Spinal cord (tissue), 10 donors: ENCODE results near the gene RAI1. TPM values are rescaled to one million over a fixed set of nuclear protein-coding genes. Genes with fewer than 3 reads are reported as not detected.

Source experiments
- DNase-seq, 6 donors: peaks; one replicate each; pipeline versions ENCODE4 v3.0.0 to v3.0.0-alpha.2; 2013 to 2015; ENCODE audit warnings: low spot score in 6 of 6, low read depth in 4 of 6
- H3K27ac ChIP-seq: one replicate; pipeline ENCODE4 v1.5.1; 2013; ENCODE audit warnings: low read depth, low read length, control low read depth
- H3K27me3 ChIP-seq: one replicate; pipeline ENCODE4 v1.6.1; 2013; ENCODE audit warnings: low read length; ENCODE audit not compliant: control insufficient read depth, insufficient read depth
- H3K36me3 ChIP-seq: one replicate; pipeline ENCODE4 v1.6.1; 2013; ENCODE audit warnings: low read length; ENCODE audit not compliant: control insufficient read depth, insufficient read depth
- H3K4me1 ChIP-seq: one replicate; pipeline ENCODE4 v1.6.1; 2013; ENCODE audit warnings: low read length; ENCODE audit not compliant: control insufficient read depth, insufficient read depth
- H3K4me3 ChIP-seq: one replicate; pipeline ENCODE4 v1.5.1; 2013; ENCODE audit warnings: low read depth, low read length, control low read depth
- H3K9me3 ChIP-seq: one replicate; pipeline ENCODE4 v1.6.1; 2013; ENCODE audit warnings: low read length; ENCODE audit not compliant: control insufficient read depth, insufficient read depth
- WGBS: methylation state at CpG from one replicate; pipeline ENCODE4 v1.1.5; 2013; ENCODE audit warnings: missing lambda C conversion rate; ENCODE audit not compliant: insufficient coverage; 5-methylcytosine and 5-hydroxymethylcytosine counted together
- polyA plus RNA-seq, 2 donors: library from polyadenylated mRNA; unstranded; fragments of 120-200 nt; gene quantifications; one replicate each; pipeline ENCODE4 v1.2.1, GENCODE V29; 2013; ENCODE audit not compliant: insufficient read length in 2 of 2
- total RNA-seq, 2 donors: library from RNA; depleted of rRNA in 1 of 2; stranded (reverse); fragments of 120-200 nt in 1 of 2; fragments of >200 nt in 1 of 2; gene quantifications; one replicate each; pipeline versions ENCODE4 v1.2.3 to v1.2.4, GENCODE V29; 2013 to 2014
- donor health status: healthy.

Gene RAI1
- total and polyA plus RNA-seq, 4 donors, result 12.5 to 45.2 (median 25.3) TPM

GRCh38 chr17:17844500-17844899 lies 163.2 kb downstream of the RAI1 start:
- Histone ChIP-seq H3K4me1 (peaks cover 53% of the 10 kb centered on the region), H3K36me3 (peaks cover 50% of the 10 kb centered on the region), H3K9me3 (no peaks in the 10 kb centered on the region), H3K27ac (no peak overlapping the region), H3K27me3 (no peaks in the 10 kb centered on the region), H3K4me3 (no peak overlapping the region)
- DNase-seq, result no peak
- WGBS, result 74% methylated on average over 3 of the region's 6 CpGs

GRCh38 chr17:17845046-17845775 lies 164.0 kb downstream of the RAI1 start:
- Histone ChIP-seq H3K27ac (no peak overlapping the region), H3K4me1 (peaks cover 53% of the 10 kb centered on the region), H3K4me3 (no peak overlapping the region), H3K36me3 (peaks cover 56% of the 10 kb centered on the region), H3K27me3 (no peaks in the 10 kb centered on the region), H3K9me3 (no peaks in the 10 kb centered on the region)
- DNase-seq, result no peak
- 72% methylated on average over 13 of the region's 13 CpGs for WGBS

GRCh38 chr17:17846003-17846402 lies 164.7 kb downstream of the RAI1 start:
- WGBS, result 57% methylated on average over 8 of the region's 8 CpGs
- H3K4me1 ChIP-seq, result peaks cover 52% of the 10 kb centered on the region
- H3K27me3 ChIP-seq, result no peaks in the 10 kb centered on the region
- no peaks in the 10 kb centered on the region for H3K9me3 ChIP-seq
- H3K27ac ChIP-seq, result no peak overlapping the region
- peaks cover 63% of the 10 kb centered on the region for H3K36me3 ChIP-seq
- no peak overlapping the region for H3K4me3 ChIP-seq
- DNase-seq, result no peak

GRCh38 chr17:17846645-17847044 lies 165.4 kb downstream of the RAI1 start:
- DNase-seq, result no peak
- H3K9me3 ChIP-seq, result no peaks in the 10 kb centered on the region
- H3K27me3 ChIP-seq, result no peaks in the 10 kb centered on the region
- peaks cover 53% of the 10 kb centered on the region for H3K4me1 ChIP-seq
- no peak overlapping the region for H3K27ac ChIP-seq
- H3K36me3 ChIP-seq, result peaks cover 67% of the 10 kb centered on the region
- 68% methylated on average over 6 of the region's 8 CpGs for WGBS
- no peak overlapping the region for H3K4me3 ChIP-seq

- WGBS, result 76% methylated on average over 15 of the region's 17 CpGs
- no peaks in the 10 kb centered on the region for H3K9me3 ChIP-seq
These were observed 165.9 kb downstream of the RAI1 start for GRCh38 chr17:17847118-17847689.

GRCh38 chr17:17847726-17848125 lies 166.5 kb downstream of the RAI1 start:
- Histone ChIP-seq H3K9me3 (no peaks in the 10 kb centered on the region), H3K36me3 (peaks cover 67% of the 10 kb centered on the region), H3K27ac (no peak overlapping the region), H3K4me1 (peaks cover 45% of the 10 kb centered on the region), H3K27me3 (no peaks in the 10 kb centered on the region), H3K4me3 (no peak overlapping the region)
- WGBS, result 57% methylated on average over 1 of the region's 5 CpGs
- DNase-seq, result no peak

More at GRCh38 chr17:17847118-17847689, 165.9 kb downstream of the RAI1 start:
- Histone ChIP-seq H3K36me3 (peaks cover 67% of the 10 kb centered on the region), H3K27ac (no peak overlapping the region), H3K4me1 (peaks cover 50% of the 10 kb centered on the region), H3K27me3 (no peaks in the 10 kb centered on the region), H3K4me3 (no peak overlapping the region)
- DNase-seq, result no peak

- DNase-seq, result no peak
- Histone ChIP-seq H3K4me3 (no peak overlapping the region), H3K27ac (no peak overlapping the region), H3K27me3 (no peaks in the 10 kb centered on the region), H3K9me3 (no peaks in the 10 kb centered on the region), H3K4me1 (peaks cover 45% of the 10 kb centered on the region), H3K36me3 (peaks cover 67% of the 10 kb centered on the region)
- WGBS, result 95% methylated on average over 8 of the region's 10 CpGs
These were observed 167.2 kb downstream of the RAI1 start for GRCh38 chr17:17848311-17849082.

GRCh38 chr17:17849147-17849820 lies 168.0 kb downstream of the RAI1 start:
- 47% methylated on average over 5 of the region's 5 CpGs for WGBS
- Histone ChIP-seq H3K9me3 (no peaks in the 10 kb centered on the region), H3K4me3 (no peak overlapping the region), H3K27me3 (no peaks in the 10 kb centered on the region), H3K27ac (peak overlapping the region; percentile 73), H3K4me1 (peaks cover 44% of the 10 kb centered on the region), H3K36me3 (peaks cover 61% of the 10 kb centered on the region)
- peak in 1 of 6 donors; percentile 61 for DNase-seq

GRCh38 chr17:17849845-17850373 lies 168.7 kb downstream of the RAI1 start:
- peak overlapping the region; percentile 73 for H3K27ac ChIP-seq
- DNase-seq, result no peak
- peaks cover 58% of the 10 kb centered on the region for H3K36me3 ChIP-seq
- H3K27me3 ChIP-seq, result no peaks in the 10 kb centered on the region
- no CpG with 5 or more reads among the region's 2 CpGs for WGBS
- no peak overlapping the region for H3K4me3 ChIP-seq
- H3K9me3 ChIP-seq, result no peaks in the 10 kb centered on the region
- H3K4me1 ChIP-seq, result peaks cover 41% of the 10 kb centered on the region
